Activated T-helper 1 cell treated with anti-CD3 and anti-CD28 coated beads, Interleukin-12 subunit alpha, Interleukin-12 subunit beta, Interleukin-2, Interleukin-4 antibody, amounts not matched to agents 30 ng/mL and 10 ng/mL and 1 ng/mL, durations not matched to agents 14 hours and 24 hours and 36 hours (primary cell): ENCODE results near the gene CNNM3. TPM values are rescaled to one million over a fixed set of nuclear protein-coding genes. Genes with fewer than 3 reads are reported as not detected.

Source experiments
- DNase-seq: peaks from one replicate; pipeline ENCODE4 v3.0.0; 2021; ENCODE audit warnings: low spot score
- H3K27ac Mint-ChIP-seq: one replicate; pipeline ENCODE4 v1.8.0; 2021; ENCODE audit warnings: mild to moderate bottlenecking, mixed read lengths
- H3K27me3 Mint-ChIP-seq: one replicate; pipeline ENCODE4 v1.8.0; 2022; ENCODE audit warnings: mild to moderate bottlenecking, moderate library complexity, mixed read lengths; ENCODE audit not compliant: insufficient read depth
- H3K36me3 Mint-ChIP-seq: one replicate; pipeline ENCODE4 v1.8.0; 2021; ENCODE audit warnings: low read depth, mixed read lengths
- H3K4me1 Mint-ChIP-seq: one replicate; pipeline ENCODE4 v1.8.0; 2021; ENCODE audit warnings: low read depth, mixed read lengths
- H3K4me3 Mint-ChIP-seq: one replicate; pipeline ENCODE4 v1.8.0; 2021; ENCODE audit warnings: mild to moderate bottlenecking, moderate library complexity, mixed read lengths
- H3K9me3 Mint-ChIP-seq: one replicate; pipeline ENCODE4 v1.8.0; 2021; ENCODE audit warnings: mixed read lengths
- intact Hi-C: fragments of 100-400 bp; cut with micrococcal nuclease; formaldehyde crosslinking; loops from one replicate; pipeline ENCODE4 v1.15.1; 2024
- total RNA-seq: library from RNA; stranded (reverse); gene quantifications from 2 replicates; pipeline ENCODE4 v1.2.3, GENCODE V29; 2022

CNNM3 gene
- 26.1 and 31.4 TPM in 2 replicates for total RNA-seq

DNA sequence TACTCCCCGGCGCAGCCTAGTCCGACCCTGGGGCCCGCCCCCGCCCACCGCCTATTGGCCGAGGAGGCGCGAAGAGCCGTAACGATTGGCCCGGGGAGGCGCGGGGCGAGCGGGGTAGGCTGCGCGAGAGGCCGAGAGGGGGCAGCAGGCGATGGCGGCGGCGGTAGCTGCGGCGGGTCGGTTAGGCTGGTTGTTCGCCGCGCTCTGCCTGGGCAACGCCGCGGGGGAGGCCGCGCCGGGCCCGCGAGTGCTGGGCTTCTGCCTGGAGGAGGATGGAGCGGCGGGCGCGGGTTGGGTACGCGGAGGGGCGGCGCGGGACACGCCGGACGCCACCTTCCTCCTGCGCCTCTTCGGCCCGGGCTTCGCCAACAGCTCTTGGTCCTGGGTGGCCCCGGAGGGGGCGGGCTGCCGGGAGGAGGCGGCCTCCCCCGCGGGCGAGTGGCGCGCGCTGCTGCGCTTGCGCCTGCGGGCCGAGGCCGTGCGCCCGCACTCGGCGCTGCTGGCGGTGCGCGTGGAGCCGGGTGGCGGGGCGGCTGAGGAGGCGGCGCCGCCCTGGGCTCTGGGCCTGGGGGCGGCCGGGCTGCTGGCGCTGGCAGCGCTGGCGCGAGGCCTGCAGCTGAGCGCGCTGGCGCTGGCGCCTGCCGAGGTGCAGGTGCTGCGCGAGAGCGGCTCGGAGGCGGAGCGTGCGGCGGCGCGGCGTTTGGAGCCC, at the start of gene CNNM3:
TSS of gene CNNM3 (plus strand) at position 142 of the 709 bp plus-strand sequence. CDS start at position 152, 10 bp downstream.
- peak; percentile 97 for DNase-seq
- intact Hi-C loops: loop anchor here (1.0 to 5.0 kb wide), 7 partner anchors 42 to 494 kb away; partner anchors contain the start of genes ANKRD36, ANKRD39, ARID5A and KANSL3
- H3K36me3 Mint-ChIP-seq: peaks cover 36% of the 10 kb centered on the region
- H3K4me3 Mint-ChIP-seq: peak within 1 kb of the TSS; percentile 93
- peaks cover 54% of the 10 kb centered on the region for H3K4me1 Mint-ChIP-seq
- no peaks in the 10 kb centered on the region for H3K27me3 Mint-ChIP-seq
- H3K27ac Mint-ChIP-seq: peak within 1 kb of the TSS; percentile 91
- H3K9me3 Mint-ChIP-seq: no peaks in the 10 kb centered on the region

- Mint-ChIP-seq H3K27ac (no peak overlapping the region), H3K36me3 (peaks cover 17% of the 10 kb centered on the region), H3K4me1 (peaks cover 44% of the 10 kb centered on the region), H3K27me3 (no peaks in the 10 kb centered on the region), H3K9me3 (no peaks in the 10 kb centered on the region), H3K4me3 (no peak overlapping the region)
- no peak for DNase-seq
- intact Hi-C loops: no loop called here
These were observed 48.8 kb upstream of the CNNM3 start for GRCh38 chr2:96767135-96767871.

DNA sequence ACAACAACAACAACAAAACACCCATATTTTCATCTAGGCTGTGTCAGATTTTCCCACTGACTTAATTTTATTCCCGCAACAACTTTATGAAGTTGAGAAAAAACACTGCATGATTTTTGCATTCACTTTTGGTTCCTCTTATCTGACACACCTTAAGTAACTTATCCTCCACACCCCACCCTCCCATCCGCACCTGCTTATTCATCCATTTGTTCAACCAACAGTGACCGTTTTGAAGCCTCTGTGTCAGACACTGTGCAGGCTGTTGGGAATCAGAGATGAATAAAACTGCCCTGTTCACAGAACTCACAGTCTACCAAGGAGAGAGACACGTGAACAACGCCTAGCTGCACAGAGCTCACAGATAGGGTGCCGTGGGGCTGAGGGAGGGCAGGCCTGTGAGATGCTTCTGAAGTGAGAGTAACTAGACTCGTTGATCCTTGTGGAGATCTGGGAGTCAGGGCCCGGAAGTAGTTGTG, 47.9 kb upstream of the CNNM3 start:
- Mint-ChIP-seq H3K27me3 (no peaks in the 10 kb centered on the region), H3K9me3 (no peaks in the 10 kb centered on the region), H3K27ac (no peak overlapping the region), H3K4me1 (peaks cover 44% of the 10 kb centered on the region), H3K4me3 (no peak overlapping the region), H3K36me3 (peaks cover 15% of the 10 kb centered on the region)
- intact Hi-C loops: no loop called here
- no peak for DNase-seq

DNA sequence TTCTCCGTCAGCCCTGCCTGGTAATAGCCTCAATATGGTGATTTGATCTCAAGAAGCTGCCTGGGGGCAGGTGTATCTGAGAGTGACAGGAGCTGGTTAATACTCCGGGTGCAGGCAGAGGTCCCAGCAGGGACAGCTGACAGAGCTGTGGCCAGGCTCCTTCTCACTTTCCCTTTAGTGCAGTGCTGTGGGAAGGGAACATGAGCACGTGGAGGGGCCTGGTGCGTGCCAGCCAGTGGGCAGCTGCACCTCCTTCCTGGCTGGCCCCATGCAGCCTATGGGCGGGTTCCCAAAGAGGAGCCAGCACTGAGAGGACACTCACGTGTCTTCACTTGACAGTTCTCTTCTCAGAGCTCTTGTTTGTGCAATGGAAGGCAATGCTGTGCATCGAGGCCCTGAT, 46.3 kb upstream of the CNNM3 start:
- intact Hi-C loops: no loop called here
- H3K4me1 Mint-ChIP-seq: peaks cover 41% of the 10 kb centered on the region

DNA sequence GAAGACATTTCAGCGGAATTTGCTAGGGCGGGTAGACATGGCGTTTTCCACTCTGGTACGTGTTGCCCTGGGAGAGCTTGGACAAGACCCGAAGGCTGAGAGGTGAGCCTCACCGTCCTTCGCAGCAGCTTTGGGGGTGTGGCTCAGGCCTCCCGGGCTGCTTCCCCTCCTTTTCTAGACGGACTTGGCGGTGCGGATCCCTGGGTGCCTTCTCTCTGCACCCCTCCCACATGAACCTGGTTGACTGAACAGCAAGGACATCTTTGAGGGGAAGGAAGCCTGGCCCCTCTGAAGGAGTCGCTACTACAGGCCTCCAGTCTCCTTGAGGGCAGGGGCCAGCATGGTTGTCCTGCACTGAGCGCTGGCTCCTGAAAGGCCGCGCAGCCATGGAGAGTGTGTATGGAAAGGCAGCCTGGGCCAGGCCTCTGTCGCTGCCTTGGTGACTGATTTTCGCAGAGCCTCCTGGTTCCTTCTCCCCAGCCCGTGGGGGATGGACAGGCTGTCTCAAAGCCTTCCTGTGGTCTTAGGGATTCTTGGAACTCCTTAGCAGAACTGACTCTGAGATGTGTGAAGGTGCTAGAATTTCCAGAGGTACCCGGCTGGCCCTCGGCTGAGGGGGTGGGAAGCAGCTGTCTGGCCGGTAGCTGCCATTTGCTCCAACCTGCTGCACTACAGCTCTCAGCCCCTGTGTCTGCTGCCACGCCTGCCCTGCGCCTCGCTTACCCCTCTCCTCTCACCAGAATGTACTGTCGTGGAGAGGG, 45.4 kb upstream of the CNNM3 start:
- no peaks in the 10 kb centered on the region for H3K27me3 Mint-ChIP-seq
- H3K4me3 Mint-ChIP-seq: no peak overlapping the region
- DNase-seq: no peak
- intact Hi-C loops: no loop called here
- H3K36me3 Mint-ChIP-seq: peaks cover 12% of the 10 kb centered on the region
- H3K4me1 Mint-ChIP-seq: peaks cover 46% of the 10 kb centered on the region
- no peaks in the 10 kb centered on the region for H3K9me3 Mint-ChIP-seq
- no peak overlapping the region for H3K27ac Mint-ChIP-seq

More for the DNA sequence above, 46.3 kb upstream of the CNNM3 start:
- DNase-seq: no peak
- Mint-ChIP-seq H3K27ac (no peak overlapping the region), H3K36me3 (peaks cover 12% of the 10 kb centered on the region), H3K27me3 (no peaks in the 10 kb centered on the region), H3K9me3 (no peaks in the 10 kb centered on the region), H3K4me3 (no peak overlapping the region)

GRCh38 chr2:96771796-96772618, 44.1 kb upstream of the CNNM3 start:
- no peak for DNase-seq
- Mint-ChIP-seq H3K27me3 (no peaks in the 10 kb centered on the region), H3K27ac (no peak overlapping the region), H3K4me3 (no peak overlapping the region), H3K4me1 (peaks cover 38% of the 10 kb centered on the region), H3K9me3 (no peaks in the 10 kb centered on the region), H3K36me3 (peaks cover 8% of the 10 kb centered on the region)
- intact Hi-C loops: no loop called here

GRCh38 chr2:96772903-96773671, 43.0 kb upstream of the CNNM3 start:
- Mint-ChIP-seq H3K27ac (peak overlapping the region; percentile 6), H3K36me3 (peaks cover 6% of the 10 kb centered on the region), H3K9me3 (no peaks in the 10 kb centered on the region), H3K4me1 (peaks cover 33% of the 10 kb centered on the region), H3K4me3 (no peak overlapping the region), H3K27me3 (no peaks in the 10 kb centered on the region)
- no peak for DNase-seq
- intact Hi-C loops: loop anchor here (1.0 kb wide), 1 partner anchor 12 kb away; no protein-coding TSS in a partner anchor

DNA sequence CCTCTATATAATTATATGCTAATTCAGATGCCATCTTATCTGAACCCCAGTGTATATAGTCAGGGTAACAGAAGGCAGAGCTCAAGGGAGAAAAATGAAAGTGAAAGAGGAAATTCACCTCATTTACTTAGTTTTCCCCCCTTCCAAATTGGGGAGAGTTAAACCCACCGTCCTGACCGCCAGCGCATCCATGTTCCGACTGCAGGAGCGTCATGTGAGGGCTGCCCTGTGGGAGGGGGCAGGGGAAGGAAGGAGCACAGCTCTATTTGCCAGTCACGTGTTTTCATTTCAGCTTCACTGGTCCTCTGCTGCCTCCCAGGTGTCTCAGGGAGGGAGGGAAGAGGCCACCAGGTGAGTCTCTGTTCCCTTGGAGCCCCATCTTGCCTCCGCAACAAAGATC, 42.1 kb upstream of the CNNM3 start:
- Mint-ChIP-seq H3K4me3 (peak overlapping the region; percentile 67), H3K27me3 (no peaks in the 10 kb centered on the region), H3K4me1 (peaks cover 33% of the 10 kb centered on the region), H3K27ac (peak overlapping the region; percentile 75), H3K36me3 (peaks cover 6% of the 10 kb centered on the region), H3K9me3 (no peaks in the 10 kb centered on the region)
- DNase-seq: peak; percentile 29
- intact Hi-C loops: loop anchor here (1.0 kb wide), 1 partner anchor 13 kb away; no protein-coding TSS in a partner anchor

DNA sequence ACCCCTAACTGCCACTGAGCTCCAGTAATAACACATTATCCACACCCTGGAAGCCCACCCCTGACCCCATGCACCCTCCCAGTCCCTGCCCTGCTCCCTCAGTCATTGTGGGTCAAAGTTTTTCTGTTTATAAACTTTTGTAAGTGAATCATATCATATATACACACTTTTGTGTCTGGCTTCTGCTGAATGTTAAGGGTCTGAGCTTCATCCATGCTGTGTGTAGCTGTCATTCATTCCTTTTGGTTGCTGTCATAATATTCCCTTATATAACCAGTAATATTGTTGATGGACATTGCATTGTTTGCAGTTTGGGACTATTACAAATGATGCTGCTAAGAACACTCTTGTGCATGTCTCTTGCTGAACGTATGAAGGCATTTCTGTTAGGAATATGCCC, 40.9 kb upstream of the CNNM3 start:
- Mint-ChIP-seq H3K4me3 (no peak overlapping the region), H3K9me3 (no peaks in the 10 kb centered on the region), H3K27me3 (no peaks in the 10 kb centered on the region), H3K27ac (no peak overlapping the region), H3K36me3 (peaks cover 6% of the 10 kb centered on the region), H3K4me1 (peaks cover 33% of the 10 kb centered on the region)
- no peak for DNase-seq
- intact Hi-C loops: no loop called here

DNA sequence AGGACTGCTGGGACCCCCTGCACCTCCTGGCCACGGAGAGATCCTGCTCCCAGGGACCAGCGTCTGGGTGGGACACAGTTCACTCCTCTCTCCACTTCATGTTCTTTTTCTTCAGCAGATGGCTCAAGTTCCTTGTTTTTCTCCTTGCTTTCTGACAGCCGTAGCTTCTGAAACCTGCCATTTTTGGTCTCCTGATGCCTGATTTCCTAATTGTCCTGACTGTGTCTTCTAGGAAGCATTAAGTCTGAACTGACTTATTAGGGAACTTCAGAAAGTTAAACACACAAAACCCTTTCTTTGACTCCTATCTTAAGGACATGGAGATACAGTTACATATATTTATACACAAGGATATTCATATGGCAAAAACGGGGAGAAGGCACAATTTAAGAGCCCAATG, 32.7 kb upstream of the CNNM3 start:
- intact Hi-C loops: no loop called here
- Mint-ChIP-seq H3K27me3 (no peaks in the 10 kb centered on the region), H3K4me3 (no peak overlapping the region), H3K4me1 (no peaks in the 10 kb centered on the region), H3K36me3 (peaks cover 5% of the 10 kb centered on the region), H3K9me3 (no peaks in the 10 kb centered on the region), H3K27ac (no peak overlapping the region)
- DNase-seq: no peak

DNA sequence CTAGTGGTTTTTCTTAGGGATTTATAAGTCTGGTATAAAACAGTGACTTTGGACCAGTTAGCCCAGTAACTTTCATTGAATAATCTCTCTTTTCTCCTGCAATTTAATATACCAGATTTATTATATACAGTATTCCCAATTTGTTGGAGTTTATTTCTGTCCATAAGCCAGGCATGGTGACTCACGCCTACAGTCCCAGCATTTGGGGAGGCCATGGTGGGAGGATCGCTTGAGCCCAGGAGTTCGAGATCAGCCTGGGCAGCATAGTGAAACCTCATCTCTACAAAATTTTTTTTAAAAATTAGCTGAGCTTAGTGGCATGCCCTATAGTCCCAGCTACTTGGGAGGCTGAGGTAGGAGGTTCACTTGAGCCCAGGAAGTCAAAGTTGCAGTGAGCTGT, 28.7 kb upstream of the CNNM3 start:
- intact Hi-C loops: no loop called here
- no peaks in the 10 kb centered on the region for H3K4me1 Mint-ChIP-seq
- no peaks in the 10 kb centered on the region for H3K9me3 Mint-ChIP-seq

More for the DNA sequence above, 28.7 kb upstream of the CNNM3 start:
- Mint-ChIP-seq H3K27me3 (no peaks in the 10 kb centered on the region), H3K27ac (no peak overlapping the region), H3K4me3 (no peak overlapping the region), H3K36me3 (no peaks in the 10 kb centered on the region)
- no peak for DNase-seq
